Heart right ventricle (tissue), 16 donors: Measurements from ENCODE around the gene MBTPS1. TPM values are rescaled to one million over a fixed set of nuclear protein-coding genes. Genes with fewer than 3 reads are reported as not detected.

Source experiments
- ATAC-seq, 8 donors: fragments of 200-7000 bp; cut with Tn5 transposase; one replicate each; pipeline ENCODE4 v1.9.1; 2020; ENCODE audit warnings: mild to moderate bottlenecking in 8 of 8, moderate library complexity in 8 of 8, moderate number of reproducible peaks in 1 of 8
- DNase-seq, 2 donors: peaks; one replicate each; pipeline ENCODE4 v3.0.0-alpha.2; 2020
- H3K27ac ChIP-seq, 10 donors: fragments of 200-600 bp; sonication (generic) in 2 of 10; one replicate each; pipeline versions ENCODE4 v1.5.0 to v1.8.0; 2020 to 2022; ENCODE audit warnings: mild to moderate bottlenecking in 3 of 10
- H3K27me3 ChIP-seq, 7 donors: fragments of 200-600 bp; one replicate each; pipeline ENCODE4 v1.8.0; 2021 to 2022; ENCODE audit warnings: mild to moderate bottlenecking in 2 of 7
- H3K36me3 ChIP-seq, 9 donors: fragments of 200-600 bp; sonication (generic) in 1 of 9; one replicate each; pipeline versions ENCODE4 v1.5.0 to v1.8.0; 2020 to 2022; ENCODE audit warnings: mild to moderate bottlenecking in 2 of 9
- H3K4me1 ChIP-seq, 9 donors: fragments of 200-600 bp; sonication (generic) in 1 of 9; one replicate each; pipeline versions ENCODE4 v1.5.0 to v1.8.0; 2020 to 2022; ENCODE audit warnings: mild to moderate bottlenecking in 4 of 9
- H3K4me3 ChIP-seq, 10 donors: fragments of 200-600 bp; sonication (generic) in 2 of 10; one replicate each; pipeline versions ENCODE4 v1.5.0 to v1.8.0; 2020 to 2022; ENCODE audit warnings: mild to moderate bottlenecking in 7 of 10, moderate library complexity in 2 of 10
- H3K9me3 ChIP-seq, 11 donors: fragments of 200-600 bp in 10 of 11; sonication (generic) in 2 of 11; one replicate each; pipeline versions ENCODE4 v1.5.0 to v1.8.0; 2013 to 2022; ENCODE audit warnings: mild to moderate bottlenecking in 2 of 11, control low read depth in 1 of 11, moderate library complexity in 1 of 11
- CTCF ChIP-seq, 9 donors: fragments of 200-600 bp; sonication (generic) in 2 of 9; IDR thresholded peaks; one replicate each; pipeline versions ENCODE4 v1.5.0 to v1.8.0; 2021 to 2022; ENCODE audit warnings: antibody characterized with exemption in 9 of 9, mild to moderate bottlenecking in 5 of 9, moderate library complexity in 1 of 9
- WGBS, 2 donors: extraction: QIAGEN DNeasy Blood & Tissue Kit; methylation state at CpG; one replicate each; pipeline ENCODE4 v1.1.7; 2013; ENCODE audit warnings: inconsistent platforms in 1 of 2; 5-methylcytosine and 5-hydroxymethylcytosine counted together
- intact Hi-C, 10 donors: fragments of 100-400 bp; cut with DNase I; formaldehyde crosslinking; loops; one replicate each; pipeline versions ENCODE4 v1.11.1 to v1.14.2; 2022
- polyA plus RNA-seq, 2 donors: library from polyadenylated mRNA; stranded (reverse); fragments of 200-250 nt; gene quantifications; one replicate each; pipeline ENCODE4 v1.2.3, GENCODE V29; 2013
- total RNA-seq, 10 donors: library from RNA; stranded (reverse); fragmentation: NEBNext Ultra II Directional in 3 of 10; extraction: Animal tissue kit (Norgen Biotek cat#: 25700) in 3 of 10; gene quantifications; one replicate each; pipeline versions ENCODE4 v1.2.1 to v1.2.4, GENCODE V29; 2021 to 2023
- donor health status: Arrhythmogenic right ventricular cardiomyopathy.
- donor health status: ischemic (EF 13 %, LVEDD 7.1; RV severe dilation, severe dysfunction).
- donor health status: healthy with polysubstance abuse.
- donor health status: DM: no; HTN: yes; CAD: no.
- donor health status: DM: no; HTN: no; CAD: no.
- donor health status: ischemic (EF 25% LVEDD 6.9; RV normal size, moderate dysfunction).
- donor health status: ischemic (EF 25% LVEDD 5.7; RV mildly dilated, moderate dysfunction).
- donor health status: healthy.
- donor health status: DM: yes; HTN: yes; CAD: no.
- donor health status: Ischemic cardiomyopathy.
- donor health status: ischemic (EF 35%, LVEDD 5.7; RV mildly dilated, moderate dysfunction).
- donor health status: nonischemic (EF 11% LVEDD 7.7; RV severe dilation, severe dysfunction).
- donor health status: DM: yes; HTN: yes; CAD: no.
- donor health status: PGD.
- donor health status: ischemic (EF 29% LVEDD 5.4; RV normal size, mild dysfunction).
- donor health status: nonischemic (EF 23%, LVEDD 6.1; RV moderate dilation, normal function).

MBTPS1 gene
- total and polyA plus RNA-seq, 12 donors, result 41.4 to 122 (median 66.0) TPM

- H3K4me1 ChIP-seq, result peaks cover 0 to 28% (median 6%) of the 10 kb centered on the region in 9 donors
- H3K27me3 ChIP-seq, result no peaks in the 10 kb centered on the region
- H3K4me3 ChIP-seq, result no peak overlapping the region
- no peak for TF ChIP-seq CTCF (IDR thresholded peaks at IDR 0.05)
- intact Hi-C loops, result loop anchor here in 1 of 10 donors (10.0 kb wide), 1 partner anchor 388 kb away; no protein-coding TSS in a partner anchor
- H3K27ac ChIP-seq, result no peak overlapping the region
- no peaks in the 10 kb centered on the region for H3K9me3 ChIP-seq
- 77 to 79% methylated on average over 4 of the region's 4 CpGs for WGBS, 2 donors
- DNase-seq (no peak), ATAC-seq (peak in 1 of 8 donors; percentile 29)
- peaks cover 5 to 99% (median 49%) of the 10 kb centered on the region in 9 donors for H3K36me3 ChIP-seq
Measured at GRCh38 chr16:84096447-84097005, 20.2 kb downstream of the MBTPS1 start.

GRCh38 chr16:84095466-84095865 is 21.3 kb downstream of the MBTPS1 start:
- DNase-seq, result no peak
- peaks cover 5 to 99% (median 58%) of the 10 kb centered on the region in 9 donors for H3K36me3 ChIP-seq
- no peak for TF ChIP-seq CTCF (IDR thresholded peaks at IDR 0.05)
- peak overlapping the region in 2 of 10 donors; percentile 8 to 28 for H3K27ac ChIP-seq
- peaks cover 0 to 28% (median 6%) of the 10 kb centered on the region in 9 donors for H3K4me1 ChIP-seq
- WGBS, 2 donors, result 62 to 74% methylated on average over 14 of the region's 14 CpGs
- ATAC-seq, result peak; percentile 11 to 62 (median 52)
- H3K4me3 ChIP-seq, result no peak overlapping the region
- no peaks in the 10 kb centered on the region for H3K9me3 ChIP-seq
- no peaks in the 10 kb centered on the region for H3K27me3 ChIP-seq
- intact Hi-C loops, result loop anchor here in 1 of 10 donors (10.0 kb wide), 1 partner anchor 389 kb away; no protein-coding TSS in a partner anchor

GRCh38 chr16:84093879-84094270 is 22.9 kb downstream of the MBTPS1 start:
- no peak overlapping the region for H3K27ac ChIP-seq
- DNase-seq (no peak), ATAC-seq (no peak)
- H3K27me3 ChIP-seq, result no peaks in the 10 kb centered on the region
- intact Hi-C loops, result loop anchor here in 1 of 10 donors (10.0 kb wide), 1 partner anchor 391 kb away; no protein-coding TSS in a partner anchor
- WGBS, 2 donors, result 93 to 100% methylated on average over 4 of the region's 4 CpGs
- peaks cover 3 to 99% (median 71%) of the 10 kb centered on the region in 9 donors for H3K36me3 ChIP-seq
- no peak overlapping the region for H3K4me3 ChIP-seq
- H3K9me3 ChIP-seq, result no peaks in the 10 kb centered on the region
- TF ChIP-seq CTCF (IDR thresholded peaks at IDR 0.05), result no peak
- peaks cover 0 to 32% (median 6%) of the 10 kb centered on the region in 9 donors for H3K4me1 ChIP-seq

GRCh38 chr16:84093120-84093878 is 23.4 kb downstream of the MBTPS1 start:
- peaks cover 0 to 99% (median 73%) of the 10 kb centered on the region in 9 donors for H3K36me3 ChIP-seq
- ATAC-seq, result no peak
- 83 to 88% methylated on average over 16 of the region's 16 CpGs for WGBS, 2 donors

More at GRCh38 chr16:84093120-84093878, 23.4 kb downstream of the MBTPS1 start:
- Histone ChIP-seq H3K27me3 (no peaks in the 10 kb centered on the region), H3K27ac (no peak overlapping the region), H3K9me3 (no peaks in the 10 kb centered on the region), H3K4me1 (peaks cover 0 to 38% (median 6%) of the 10 kb centered on the region in 9 donors), H3K4me3 (no peak overlapping the region)
- intact Hi-C loops, result loop anchor here in 1 of 10 donors (10.0 kb wide), 1 partner anchor 392 kb away; no protein-coding TSS in a partner anchor
- no peak for TF ChIP-seq CTCF (IDR thresholded peaks at IDR 0.05)
- DNase-seq, result no peak
